ENCODE measurements around the gene SNTB2.

DNA sequence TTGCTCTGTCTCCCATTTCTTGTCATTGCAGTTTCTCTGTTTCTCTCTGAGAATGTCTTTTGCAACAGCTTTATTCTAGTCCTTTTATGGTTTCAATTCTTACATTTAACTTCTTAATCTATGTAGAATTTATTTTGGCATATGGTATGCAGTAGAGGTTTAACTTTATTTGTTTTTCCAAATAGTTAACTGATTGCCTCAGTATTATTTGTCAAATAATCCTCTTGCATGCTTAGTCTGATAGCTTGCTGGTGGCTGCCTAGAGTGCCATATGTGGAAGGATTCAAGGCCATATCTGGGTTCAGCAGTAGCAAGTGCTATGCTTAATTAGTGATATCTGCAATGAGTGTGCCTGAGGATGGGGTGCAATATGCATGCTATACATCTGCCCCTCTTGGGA, 6.9 kb downstream of the SNTB2 start:
- TF ChIP-seq, protein P1, sequence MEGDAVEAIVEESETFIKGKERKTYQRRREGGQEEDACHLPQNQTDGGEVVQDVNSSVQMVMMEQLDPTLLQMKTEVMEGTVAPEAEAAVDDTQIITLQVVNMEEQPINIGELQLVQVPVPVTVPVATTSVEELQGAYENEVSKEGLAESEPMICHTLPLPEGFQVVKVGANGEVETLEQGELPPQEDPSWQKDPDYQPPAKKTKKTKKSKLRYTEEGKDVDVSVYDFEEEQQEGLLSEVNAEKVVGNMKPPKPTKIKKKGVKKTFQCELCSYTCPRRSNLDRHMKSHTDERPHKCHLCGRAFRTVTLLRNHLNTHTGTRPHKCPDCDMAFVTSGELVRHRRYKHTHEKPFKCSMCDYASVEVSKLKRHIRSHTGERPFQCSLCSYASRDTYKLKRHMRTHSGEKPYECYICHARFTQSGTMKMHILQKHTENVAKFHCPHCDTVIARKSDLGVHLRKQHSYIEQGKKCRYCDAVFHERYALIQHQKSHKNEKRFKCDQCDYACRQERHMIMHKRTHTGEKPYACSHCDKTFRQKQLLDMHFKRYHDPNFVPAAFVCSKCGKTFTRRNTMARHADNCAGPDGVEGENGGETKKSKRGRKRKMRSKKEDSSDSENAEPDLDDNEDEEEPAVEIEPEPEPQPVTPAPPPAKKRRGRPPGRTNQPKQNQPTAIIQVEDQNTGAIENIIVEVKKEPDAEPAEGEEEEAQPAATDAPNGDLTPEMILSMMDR (IDR thresholded peaks at IDR 0.05), result no peak
- no peak for TF ChIP-seq POLR2A (IDR thresholded peaks at IDR 0.05)
- TF ChIP-seq POLR2AphosphoS5 (IDR thresholded peaks at IDR 0.05), result no peak
